ENCODE results near the gene ZFR2.

The ZFR2 gene

DNA sequence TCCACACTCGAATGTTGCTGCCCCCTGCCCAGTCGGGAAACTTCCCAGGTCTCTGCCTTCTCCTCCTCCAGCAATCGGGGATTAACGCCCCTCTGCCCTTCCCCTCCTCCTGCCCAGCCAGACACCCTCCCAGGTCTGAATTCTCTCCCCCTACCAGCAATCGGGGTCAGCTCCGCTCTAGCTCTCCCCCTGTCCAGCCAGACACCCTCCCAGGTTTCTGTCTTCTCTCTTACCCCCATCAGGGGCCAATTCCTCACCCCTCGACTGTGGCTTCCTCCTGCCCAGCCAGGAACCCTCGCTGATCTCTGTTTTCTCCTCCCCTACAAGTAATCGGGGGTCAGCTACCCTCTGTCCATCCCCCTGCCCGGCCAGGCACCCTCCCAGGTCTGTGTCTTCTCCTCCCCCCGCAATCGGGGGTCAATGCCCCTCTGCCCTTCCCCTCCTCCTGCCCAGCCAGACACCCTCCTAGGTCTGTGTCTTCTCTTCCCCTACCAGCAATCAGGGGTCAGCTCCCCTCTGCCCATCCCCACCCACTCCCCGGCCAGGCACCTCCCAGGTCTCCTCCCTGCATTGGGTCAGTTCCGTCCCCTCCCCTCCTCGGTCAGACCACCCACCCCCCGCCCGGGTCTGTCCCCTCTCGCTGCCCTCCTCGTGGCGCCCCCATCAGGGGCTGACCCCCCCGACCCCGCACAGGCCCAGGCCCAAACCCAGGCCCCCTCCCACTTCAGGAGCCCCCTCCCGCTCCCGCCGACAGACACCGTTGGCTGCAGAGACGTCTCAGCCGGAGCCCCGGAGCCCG, 668 bp downstream of the ZFR2 start:
- no peak for DNase-seq

DNA sequence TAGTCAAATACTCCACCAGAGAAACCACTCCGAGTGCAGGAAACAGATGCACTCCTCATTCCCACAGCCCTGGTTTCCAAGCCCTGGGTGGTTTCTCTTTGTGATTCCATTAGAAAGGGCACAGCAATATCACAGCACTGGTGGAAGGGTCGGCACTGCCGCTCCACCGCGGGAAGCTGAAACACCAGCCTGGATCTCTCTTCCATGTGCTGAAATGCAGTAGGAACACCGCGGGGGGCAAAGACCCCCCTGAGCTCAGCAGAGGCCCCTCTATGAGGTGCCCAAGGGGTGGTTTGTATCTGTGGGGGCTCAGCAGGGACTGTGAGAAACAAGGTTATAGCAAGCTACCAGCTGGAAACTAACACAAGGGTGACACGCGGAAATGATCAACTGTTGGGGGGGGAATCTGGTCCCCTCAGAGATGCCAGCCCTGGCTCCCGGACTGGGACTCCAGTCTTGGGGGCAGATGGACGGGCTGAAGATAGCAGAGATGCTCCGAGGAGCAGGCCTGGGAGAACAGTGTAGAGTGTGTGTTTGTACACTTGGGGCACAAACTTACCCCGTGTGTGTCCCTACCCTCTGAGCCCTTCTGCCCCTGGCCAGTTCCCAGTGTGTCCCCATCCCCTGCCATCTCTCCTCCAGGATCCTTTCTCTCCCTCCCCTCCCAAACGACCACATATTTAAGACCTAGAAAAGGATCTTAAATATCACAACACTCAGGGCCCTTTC, 1.8 kb downstream of the ZFR2 start:
- DNase-seq, result no peak

DNA sequence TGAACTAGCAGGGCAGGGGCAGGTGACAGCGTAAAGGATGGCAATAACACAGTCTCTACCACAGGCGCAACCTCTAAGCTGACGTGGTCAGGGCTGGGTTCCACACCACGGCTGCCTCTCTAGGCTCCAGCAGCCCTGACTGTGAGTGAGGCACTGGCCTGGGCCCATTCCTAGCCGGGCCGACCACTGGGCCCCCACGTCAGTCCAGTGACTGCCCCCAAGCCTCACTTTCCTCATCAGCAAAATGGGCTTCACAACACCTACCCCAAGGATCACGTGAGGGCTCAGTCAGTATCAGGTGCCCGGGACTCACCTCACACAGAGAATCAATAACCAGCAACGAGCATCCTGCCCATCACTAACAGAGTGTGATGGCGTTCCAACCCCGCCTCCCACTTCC, 5.2 kb downstream of the ZFR2 start:
- DNase-seq, result no peak

DNA sequence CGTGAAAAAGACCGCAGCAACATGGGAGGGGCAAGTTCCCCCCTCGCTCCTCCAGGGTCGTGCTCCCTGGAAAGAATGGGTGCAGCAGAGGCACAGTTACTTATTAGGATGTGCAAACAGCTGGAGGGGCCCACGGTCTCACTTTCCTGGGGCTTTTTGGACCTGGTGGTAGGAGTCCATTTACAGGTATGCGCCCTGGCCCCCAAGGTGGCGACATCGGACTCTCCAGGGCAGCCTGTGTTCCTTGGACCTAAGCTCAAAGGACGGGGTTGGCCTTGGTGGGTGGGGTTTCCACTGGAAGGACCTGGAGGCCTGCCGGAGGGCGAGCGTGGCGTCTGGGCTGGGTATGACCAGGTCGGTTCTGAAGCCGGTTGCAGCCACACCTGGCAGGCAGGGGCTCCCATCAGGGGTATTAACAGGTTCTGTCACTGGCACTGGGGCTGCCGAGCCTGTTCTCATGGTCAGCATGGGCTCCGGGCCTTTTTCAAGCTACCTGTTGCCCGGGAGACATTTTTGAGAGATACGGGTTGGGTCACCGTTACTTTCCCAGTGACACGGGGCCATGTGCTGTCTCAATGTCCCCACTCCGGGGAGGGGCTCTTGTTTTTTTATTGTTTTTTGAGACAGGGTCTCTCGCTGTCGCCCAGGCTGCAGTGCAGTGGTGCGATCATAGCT, 5.9 kb downstream of the ZFR2 start:
- DNase-seq, result no peak

DNA sequence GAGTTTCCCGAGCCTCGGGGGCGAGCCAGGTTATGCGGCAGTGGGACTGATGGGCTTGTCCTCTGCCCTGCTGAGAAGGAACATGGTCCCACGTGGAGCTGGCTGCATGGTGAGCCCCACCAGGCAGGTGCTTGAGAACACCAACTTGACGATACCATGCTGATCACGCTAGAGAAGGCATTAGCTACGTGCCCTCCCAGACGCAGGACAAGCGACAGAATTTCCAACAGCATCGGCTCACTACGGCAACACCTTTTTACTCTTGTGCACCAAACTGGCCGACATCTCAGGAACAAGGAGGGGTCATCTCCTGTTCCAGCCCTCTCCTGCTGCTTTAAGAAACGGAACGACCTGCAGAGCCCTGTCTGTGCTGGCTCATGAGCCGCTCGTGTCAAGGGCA, 8.3 kb downstream of the ZFR2 start:
- DNase-seq, result no peak

DNA sequence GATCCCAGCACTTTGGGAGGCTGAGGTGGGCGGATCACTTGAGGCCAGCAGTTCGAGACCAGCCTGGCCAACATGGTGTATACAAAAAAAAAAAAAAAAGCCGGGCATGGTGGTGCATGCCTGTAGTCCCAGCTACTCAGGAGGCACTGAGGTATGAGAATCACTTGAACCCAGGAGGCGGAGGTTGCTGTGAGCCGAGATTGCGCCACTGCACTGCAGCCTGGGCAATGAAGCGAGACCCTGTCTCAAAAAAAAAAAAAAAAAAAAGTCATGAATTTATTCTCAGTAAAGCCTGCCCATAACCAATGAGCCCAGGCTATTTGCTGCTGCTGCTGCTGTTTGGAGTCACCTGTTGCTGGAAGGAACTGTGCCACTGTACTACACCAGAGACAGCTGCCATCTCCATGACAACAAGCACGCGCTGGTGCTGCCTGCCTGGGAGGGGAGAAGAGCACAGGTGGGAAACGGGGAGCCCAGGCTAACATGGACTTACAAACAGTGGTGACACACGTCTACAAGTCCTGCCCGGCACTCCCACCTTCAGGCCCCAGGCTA, 11.3 kb downstream of the ZFR2 start:
- DNase-seq, result no peak

DNA sequence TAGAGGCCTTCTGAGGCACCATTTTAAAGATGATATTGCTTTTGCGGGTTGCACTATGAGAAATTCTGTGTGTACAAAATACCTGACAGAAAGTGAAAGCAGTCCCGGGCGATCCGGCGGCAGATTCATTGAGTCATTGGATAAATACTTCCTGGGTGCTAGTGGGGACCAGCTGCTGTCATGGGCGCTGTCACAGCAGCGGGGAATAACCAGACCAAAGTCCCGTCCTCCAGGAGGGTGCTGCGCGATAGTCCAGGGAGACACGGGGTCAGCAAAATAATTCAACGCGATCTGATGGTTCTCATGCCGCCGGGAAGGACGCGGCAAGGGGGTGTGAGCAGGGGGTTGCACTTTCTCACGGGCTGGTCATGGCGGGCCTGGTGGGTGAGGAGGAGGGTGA, 13.5 kb downstream of the ZFR2 start:
- peak; percentile 7 for DNase-seq

DNA sequence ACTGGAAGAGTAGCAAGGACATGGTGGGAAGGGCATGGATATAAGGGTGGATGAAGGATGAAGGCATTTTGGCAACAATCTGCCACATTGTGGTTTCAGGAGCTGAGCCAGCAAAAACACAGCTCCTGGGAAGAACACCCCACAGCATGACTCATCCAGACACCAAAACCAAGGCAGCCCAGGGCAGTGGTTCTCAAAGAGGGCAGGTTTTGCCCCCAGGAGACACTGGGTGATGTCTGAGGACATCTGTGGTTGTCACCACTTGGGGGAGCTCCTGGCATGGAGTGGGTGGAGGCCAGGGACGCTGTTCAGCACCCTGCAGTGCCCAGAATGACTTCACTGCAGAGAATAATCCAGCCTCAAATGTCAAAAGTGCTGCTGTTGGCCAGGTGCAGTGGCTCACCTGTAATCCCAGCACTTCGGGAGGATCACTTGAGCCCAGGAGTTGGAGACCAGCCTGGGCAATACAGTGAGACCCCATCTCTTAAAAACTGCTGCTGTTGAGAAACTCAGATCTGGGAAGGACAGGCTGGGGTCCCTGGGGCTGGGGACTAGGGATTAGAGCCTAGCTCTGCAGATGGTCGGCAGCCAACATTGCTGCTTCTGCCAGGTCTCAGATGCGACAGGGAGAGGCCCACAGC, 16.1 kb downstream of the ZFR2 start:
- peak; percentile 35 for DNase-seq

DNA sequence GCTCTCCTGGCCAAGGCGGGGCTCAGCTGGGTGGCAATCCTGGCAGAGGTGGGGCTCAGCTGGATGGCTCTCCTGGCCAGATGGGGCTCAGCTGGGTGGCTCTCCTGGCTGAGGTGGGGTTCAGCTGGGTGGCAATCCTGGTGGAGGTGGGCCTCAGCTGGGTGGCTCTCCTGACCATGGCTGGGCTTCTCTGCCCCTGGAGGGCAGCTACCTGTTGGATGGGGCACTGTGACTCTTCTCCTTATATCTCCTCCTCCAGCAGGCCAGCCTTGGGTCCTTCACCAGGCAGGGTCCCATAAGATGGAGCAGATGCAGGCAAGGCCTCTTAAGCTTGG, 16.7 kb downstream of the ZFR2 start:
- no peak for DNase-seq

DNA sequence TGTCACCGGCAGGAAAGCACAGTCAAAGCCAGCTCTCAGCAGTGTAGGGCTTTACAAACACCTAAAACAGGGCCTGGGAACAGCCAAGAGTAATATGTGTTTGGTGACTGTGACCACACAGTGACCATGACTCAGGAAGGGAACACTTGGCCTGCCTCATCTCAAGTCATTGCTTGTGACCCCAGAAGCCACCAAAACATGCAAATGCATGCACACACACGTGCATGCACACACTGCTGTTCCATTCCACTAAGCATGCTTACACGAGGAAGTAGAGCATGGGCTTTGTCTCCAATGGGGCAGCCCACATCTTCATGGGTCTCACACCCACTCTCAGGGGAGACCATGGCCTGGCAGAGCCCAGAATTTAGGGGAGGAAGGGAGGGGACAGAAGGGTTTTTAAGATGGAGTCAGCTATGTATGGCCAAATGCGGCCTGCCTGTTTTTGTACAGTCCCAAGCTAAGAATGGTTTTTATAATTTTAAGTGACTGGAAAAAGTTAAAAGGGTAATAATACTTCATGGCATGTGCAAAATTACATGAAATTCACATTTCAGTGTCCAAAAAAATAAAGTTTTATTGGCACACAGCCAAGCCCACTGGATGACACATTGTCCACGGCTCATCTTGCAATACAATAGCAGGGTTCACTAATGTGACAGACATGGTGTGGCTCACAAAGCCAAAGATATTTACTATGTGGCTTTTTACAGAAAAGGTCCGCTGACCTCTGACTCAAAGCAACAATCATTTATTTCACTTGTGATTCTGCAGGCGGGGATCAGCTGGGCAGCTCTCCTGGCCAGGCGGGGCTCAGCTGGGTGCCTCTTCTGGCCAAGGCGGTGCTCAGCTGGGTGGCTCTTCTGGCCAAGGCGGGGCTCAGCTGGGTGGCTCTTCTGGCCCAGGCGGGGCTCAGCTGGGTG, 17.3 kb downstream of the ZFR2 start:
- DNase-seq, result no peak

DNA sequence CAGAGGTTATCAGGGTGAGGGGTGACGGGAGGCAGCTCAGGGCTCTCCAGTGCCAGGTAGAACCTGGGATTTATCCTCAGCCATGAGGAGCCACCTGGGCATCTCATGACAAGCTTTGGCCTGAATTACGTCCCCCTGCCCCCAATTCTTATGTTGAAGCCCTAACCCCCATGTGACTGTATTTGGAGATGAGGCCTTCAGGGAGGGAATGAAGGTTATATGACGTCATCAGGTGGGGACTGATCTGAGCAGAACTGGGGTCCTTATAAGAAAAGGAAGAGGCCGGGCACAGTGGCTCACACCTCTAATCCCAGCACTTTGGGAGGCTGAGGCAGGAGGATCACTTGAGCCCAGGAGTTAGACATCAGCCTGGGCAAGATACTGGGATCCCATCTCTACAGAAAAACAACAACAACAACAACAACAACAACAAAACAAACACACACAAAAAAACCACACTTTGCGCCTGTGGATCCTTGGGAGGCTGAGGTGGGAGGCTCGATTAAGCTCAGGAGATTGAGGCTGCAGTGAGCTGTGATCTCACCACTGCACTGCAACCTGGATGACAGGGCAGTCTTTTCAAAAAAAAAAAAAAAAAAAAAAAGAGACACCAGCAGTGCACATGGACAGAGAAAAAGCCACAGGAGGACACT, 18.4 kb downstream of the ZFR2 start:
- no peak for DNase-seq

DNA sequence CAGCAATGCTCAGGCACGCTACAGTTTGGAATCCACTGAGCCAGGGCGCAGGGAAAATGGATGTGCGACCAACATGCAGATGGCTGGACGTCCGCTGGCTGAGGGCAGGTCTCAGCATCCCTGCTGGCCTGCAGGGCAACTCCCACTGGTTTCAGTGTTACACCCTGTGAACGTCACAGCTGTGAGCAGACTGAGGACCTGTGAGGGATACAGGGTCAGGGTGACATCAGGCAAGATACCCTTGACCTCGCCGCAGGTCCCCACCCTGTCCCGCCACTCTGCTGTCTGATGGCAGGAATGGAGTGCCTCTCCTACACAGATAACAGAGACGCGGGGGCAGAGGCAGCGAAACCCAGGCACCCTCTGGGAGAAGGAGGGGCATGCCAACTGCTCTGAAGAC, 19.1 kb downstream of the ZFR2 start:
- DNase-seq, result no peak

DNA sequence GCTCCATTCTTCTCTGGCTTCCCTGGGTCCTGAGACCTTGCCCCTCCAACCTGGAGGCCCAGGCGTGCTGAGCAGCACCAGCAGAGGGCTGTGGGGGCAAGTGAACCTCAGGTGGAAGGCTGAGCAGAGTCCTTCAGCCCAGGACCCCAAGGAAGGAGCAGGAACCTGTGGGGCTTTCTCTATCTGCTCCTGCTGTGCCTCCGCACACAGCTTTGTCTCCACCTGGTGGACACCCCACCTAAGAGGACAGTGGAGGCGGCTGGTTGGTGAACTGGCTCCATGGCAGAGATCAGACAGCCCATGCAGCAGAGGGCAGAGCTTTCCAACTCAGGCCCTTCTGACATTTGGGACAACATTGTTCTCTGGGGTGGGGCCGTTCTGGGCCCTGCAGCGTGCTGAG, 19.7 kb downstream of the ZFR2 start:
- DNase-seq, result peak; percentile 33

DNA sequence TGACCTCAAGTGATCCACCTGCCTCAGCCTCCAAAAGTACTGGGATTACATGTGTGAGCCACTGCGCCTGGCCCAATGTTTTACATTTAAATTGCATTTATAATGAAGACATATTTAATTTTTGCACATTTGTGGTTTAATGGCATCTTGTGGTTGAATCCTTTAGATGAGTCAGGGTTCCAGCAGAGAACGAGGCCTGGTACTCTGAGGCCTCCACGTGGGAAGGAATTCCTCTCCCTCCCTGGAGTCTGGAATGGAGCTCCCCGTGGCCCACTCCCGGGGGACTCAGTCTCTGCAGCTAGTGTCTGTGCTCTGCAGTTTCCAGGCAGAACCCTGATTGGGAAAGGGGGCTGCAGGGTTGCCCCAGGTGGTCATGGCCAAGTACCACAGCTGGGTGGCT, 24.2 kb downstream of the ZFR2 start:
- no peak for DNase-seq

DNA sequence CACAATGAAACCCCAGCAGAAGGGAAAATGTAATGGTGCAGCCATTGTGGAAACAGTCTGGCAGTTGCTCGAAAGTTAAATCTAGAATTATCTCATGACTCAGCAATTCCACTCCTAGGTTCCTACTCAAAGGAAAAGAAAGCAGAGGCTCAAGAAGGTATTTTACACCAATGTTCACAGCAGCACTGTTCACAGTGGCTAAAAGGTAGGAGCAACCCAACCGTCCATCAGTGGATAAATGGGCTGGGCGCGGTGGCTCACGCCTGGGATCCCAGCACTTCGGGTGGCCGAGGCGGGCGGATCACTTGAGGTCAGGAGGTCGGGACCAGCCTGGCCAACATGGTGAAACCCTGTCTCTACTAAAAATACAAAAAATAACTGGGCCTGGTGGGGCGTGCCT, 25.9 kb downstream of the ZFR2 start:
- DNase-seq, result no peak

DNA sequence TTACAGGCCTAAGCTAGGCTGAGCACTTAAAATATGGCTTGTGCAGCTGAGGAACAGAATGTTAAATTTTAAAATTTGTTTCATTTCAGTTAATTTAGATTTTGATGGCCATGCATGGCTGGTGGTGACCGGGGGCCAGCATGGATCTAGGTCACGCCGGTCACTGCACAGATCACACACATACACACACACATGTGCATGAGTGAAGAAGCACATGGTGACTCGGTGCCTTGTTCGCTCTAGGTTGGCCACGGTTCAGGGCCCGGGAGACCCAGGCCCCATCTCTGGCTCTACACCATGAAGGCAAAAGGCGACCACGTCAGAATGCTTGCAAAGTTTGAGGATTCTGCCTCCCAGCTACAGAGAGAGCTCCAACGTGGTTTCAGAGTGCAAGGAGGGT, 28.0 kb downstream of the ZFR2 start:
- no peak for DNase-seq

DNA sequence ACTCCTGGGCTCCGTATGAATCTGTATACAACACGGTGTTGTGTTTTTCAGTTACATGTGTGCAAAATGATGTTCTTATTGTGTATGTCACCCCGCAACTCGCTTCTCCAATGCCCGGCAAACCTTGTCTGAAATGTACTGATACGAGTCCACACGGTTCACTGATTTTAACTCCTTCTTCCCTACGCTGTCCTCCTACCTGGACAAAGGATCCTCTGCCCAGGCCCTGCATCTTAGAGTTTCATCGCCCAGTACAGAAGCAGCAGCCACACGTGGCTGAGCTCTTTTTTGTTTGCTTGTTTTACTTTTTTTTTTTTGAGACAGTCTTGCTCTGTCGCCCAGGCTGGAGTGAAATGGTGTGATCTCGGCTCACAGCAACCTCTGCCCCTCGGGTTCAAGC, 28.9 kb downstream of the ZFR2 start:
- no peak for DNase-seq

DNA sequence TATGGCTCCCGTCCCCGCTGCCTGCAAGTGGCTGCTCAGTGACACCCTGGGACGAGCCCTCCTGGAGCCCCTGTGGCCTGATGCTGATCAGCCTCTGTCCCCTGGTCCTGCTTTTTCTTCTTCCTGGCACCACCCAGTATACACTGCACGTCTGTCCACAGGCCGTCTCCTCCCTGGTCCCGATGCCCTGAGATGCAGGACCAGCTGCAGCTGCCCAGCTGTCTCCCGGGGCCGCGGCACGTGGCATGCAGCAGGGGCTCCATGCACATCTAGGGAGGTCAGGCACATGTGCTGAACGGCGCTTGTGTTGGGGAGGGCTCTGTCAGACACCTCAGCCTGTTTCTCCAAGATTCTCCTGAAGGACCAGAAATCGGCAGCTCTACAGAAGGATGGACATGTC, 30.2 kb downstream of the ZFR2 start:
- DNase-seq, result no peak

DNA sequence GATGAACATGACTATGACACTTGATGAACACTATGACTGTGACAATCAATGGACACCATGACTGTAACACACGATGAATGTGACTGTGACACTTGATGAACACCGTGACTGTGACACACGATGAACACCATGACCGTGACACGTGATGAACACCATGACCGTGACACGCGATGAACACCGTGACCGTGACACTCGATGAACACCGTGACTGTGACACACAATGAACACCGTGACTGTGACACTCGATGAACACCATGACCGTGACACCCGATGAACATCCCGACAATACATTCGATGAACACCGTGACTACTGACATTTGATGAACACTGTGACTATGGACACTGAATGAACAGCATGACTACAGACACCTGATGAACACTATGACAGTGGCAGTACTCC, 30.9 kb downstream of the ZFR2 start:
- DNase-seq, result no peak

DNA sequence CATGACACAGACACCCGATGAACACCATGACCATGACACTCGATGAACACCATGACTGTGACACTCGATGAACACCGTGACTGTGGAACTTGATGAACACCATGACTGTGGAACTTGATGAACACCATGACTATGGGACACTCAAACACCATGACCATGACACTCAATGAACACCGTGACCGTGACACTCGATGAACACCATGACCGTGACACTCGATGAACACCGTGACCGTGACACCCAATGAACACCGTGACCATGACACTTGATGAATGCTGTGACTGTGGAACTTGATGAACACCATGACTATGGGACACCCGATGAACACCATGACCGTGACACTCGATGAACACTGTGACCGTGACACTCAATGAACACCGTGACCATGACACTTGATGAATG, 31.5 kb downstream of the ZFR2 start:
- DNase-seq, result no peak

DNA sequence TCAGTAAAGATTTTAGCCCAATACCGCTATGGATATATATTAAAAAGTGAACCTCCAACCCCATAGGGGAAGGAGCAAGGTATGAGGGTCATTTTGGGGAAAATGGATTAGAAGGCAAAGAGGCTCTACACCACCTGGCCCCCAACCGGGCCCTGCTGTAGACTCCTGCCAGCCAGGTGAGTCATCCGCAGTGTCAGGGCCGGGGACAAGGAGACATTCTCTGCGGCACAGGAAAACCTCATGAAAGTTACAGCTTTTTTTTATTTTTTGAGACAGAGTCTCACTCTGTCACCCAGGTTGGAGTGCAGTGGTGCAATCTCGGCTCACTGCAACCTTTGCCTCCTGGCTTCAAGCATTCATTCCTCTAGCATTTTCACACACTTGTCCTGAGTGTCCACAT, 32.0 kb downstream of the ZFR2 start:
- DNase-seq, result no peak

DNA sequence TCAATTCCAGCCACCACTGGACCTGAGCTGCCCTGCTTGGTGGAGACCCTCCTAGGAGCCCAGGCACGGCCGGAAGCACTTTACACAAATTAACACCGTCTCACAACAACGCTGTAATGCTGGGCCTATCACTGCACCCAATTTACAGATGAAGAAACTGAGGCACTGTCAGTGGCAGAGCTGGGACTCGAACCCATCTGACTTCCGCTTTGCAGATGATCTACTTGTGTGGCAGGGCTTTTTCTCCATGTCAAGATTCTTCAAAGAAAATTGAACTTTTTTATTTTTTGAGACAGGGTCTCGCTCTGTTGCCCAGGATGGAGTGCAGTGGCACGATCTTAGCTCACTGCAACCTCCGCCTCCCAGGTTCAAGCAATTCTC, 33.8 kb downstream of the ZFR2 start:
- DNase-seq, result no peak

Measured in activated naive CD4-positive, alpha-beta T cell treated with Interleukin-2 at 50 U/mL for 16 hours (primary cell).